Transverse colon (tissue), 3 donors: ENCODE data around the gene GLTPD2.
A peak's percentile ranks its signal among the peaks of the same experiment; 100 is the strongest.

Experiments used
- EP300 ChIP-seq: sonication (generic); formaldehyde crosslinking; IDR thresholded peaks from one replicate; pipeline ENCODE4 v1.6.1; 2017; ENCODE audit warnings: antibody characterized with exemption, low read depth
- POLR2A ChIP-seq: fragments of 450-650 bp; IDR thresholded peaks from one replicate; pipeline ENCODE4 v1.6.1; 2016; ENCODE audit warnings: antibody characterized with exemption, mild to moderate bottlenecking, moderate library complexity
- TF ChIP-seq, protein P1 (sequence below), 5 experiments: fragments of 200-600 bp in 3 of 5; fragments of 450-650 bp in 2 of 5; sonication (generic) in 3 of 5; IDR thresholded peaks; 1 replicate in 2 of 5; 2 replicates in 3 of 5; pipeline ENCODE4 v1.5.1; 2016 to 2017; ENCODE audit warnings: antibody characterized with exemption in 5 of 5, inconsistent platforms in 3 of 5, mild to moderate bottlenecking in 2 of 5, moderate library complexity in 1 of 5

DNA sequence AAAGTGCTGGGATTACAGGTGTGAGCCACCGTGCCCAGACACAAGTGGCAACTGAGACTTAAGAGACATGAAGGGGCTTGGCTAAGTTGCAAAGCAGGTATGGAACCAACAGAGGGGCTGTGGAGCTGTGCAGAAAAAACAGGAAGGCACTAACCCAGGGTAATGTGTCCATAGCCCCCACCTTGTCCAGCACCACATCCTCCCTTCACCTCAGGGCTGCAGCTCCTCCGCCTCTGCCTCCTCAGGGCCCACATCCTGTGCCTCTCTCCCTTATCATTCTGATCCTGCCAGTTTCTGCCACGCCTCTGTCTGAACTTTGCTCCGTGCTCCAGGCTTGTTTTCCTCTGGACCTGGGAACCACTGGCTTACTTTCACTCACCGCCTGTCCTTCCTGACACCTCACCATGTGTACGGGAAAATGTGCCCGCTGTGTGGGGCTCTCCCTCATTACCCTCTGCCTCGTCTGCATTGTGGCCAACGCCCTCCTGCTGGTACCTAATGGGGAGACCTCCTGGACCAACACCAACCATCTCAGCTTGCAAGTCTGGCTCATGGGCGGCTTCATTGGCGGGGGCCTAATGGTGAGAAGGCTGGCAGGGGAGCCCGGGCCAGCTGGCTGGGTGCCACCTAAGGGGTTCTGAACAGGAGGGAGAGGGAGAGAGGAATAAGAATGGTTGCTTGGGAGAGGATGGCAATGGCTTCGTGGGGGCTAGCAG, 17.1 kb upstream of the GLTPD2 start, which contains the start of gene TM4SF5:
- TF ChIP-seq, protein P1, sequence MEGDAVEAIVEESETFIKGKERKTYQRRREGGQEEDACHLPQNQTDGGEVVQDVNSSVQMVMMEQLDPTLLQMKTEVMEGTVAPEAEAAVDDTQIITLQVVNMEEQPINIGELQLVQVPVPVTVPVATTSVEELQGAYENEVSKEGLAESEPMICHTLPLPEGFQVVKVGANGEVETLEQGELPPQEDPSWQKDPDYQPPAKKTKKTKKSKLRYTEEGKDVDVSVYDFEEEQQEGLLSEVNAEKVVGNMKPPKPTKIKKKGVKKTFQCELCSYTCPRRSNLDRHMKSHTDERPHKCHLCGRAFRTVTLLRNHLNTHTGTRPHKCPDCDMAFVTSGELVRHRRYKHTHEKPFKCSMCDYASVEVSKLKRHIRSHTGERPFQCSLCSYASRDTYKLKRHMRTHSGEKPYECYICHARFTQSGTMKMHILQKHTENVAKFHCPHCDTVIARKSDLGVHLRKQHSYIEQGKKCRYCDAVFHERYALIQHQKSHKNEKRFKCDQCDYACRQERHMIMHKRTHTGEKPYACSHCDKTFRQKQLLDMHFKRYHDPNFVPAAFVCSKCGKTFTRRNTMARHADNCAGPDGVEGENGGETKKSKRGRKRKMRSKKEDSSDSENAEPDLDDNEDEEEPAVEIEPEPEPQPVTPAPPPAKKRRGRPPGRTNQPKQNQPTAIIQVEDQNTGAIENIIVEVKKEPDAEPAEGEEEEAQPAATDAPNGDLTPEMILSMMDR (IDR thresholded peaks at IDR 0.05) = no peak
- no peak for TF ChIP-seq EP300
- TF ChIP-seq POLR2A = peak; percentile 35
